IMR-90 (cell line): ENCODE data around the gene RASSF4.

ENCODE experiments used
- CEBPB ChIP-seq: IDR thresholded peaks from 2 replicates; pipeline ENCODE4 v1.6.1; 2012; ENCODE audit warnings: low read depth, low read length, improper control_type of control experiment
- CTCF ChIP-seq: conservative IDR thresholded peaks from 2 replicates; pipeline ENCODE4 v1.5.1; 2012; ENCODE audit warnings: mild to moderate bottlenecking, low read depth, low read length, improper control_type of control experiment
- ELK1 ChIP-seq: fragments of 150-350 bp; IDR thresholded peaks from 2 replicates; pipeline ENCODE4 v1.6.1; 2016; ENCODE audit warnings: low read depth, mild to moderate bottlenecking, low read length, moderate library complexity, borderline replicate concordance
- FOS ChIP-seq: fragments of 150-350 bp; IDR thresholded peaks from 2 replicates; pipeline ENCODE4 v1.6.1; 2016; ENCODE audit warnings: low read depth, low read length
- MXI1 ChIP-seq: IDR thresholded peaks from 2 replicates; pipeline ENCODE4 v1.6.1; 2012; ENCODE audit warnings: low read depth, mild to moderate bottlenecking, low read length, moderate library complexity, borderline replicate concordance
- POLR2A ChIP-seq: IDR thresholded peaks from 2 replicates; pipeline ENCODE4 v1.6.1; 2012; ENCODE audit warnings: mild to moderate bottlenecking, low read depth, low read length
- RAD21 ChIP-seq: IDR thresholded peaks from 2 replicates; pipeline ENCODE4 v1.6.1; 2012; ENCODE audit warnings: low read length, improper control_type of control experiment
- RFX5 ChIP-seq: IDR thresholded peaks from 2 replicates; pipeline ENCODE4 v1.8.0; 2012; ENCODE audit warnings: low read depth, mild to moderate bottlenecking, low read length, moderate library complexity
- SMC3 ChIP-seq: fragments of 150-350 bp; IDR thresholded peaks from 2 replicates; pipeline ENCODE4 v1.6.1; 2016; ENCODE audit warnings: low read depth, mild to moderate bottlenecking, antibody characterized with exemption, low read length, moderate library complexity
- USF2 ChIP-seq: fragments of 150-350 bp; IDR thresholded peaks from 2 replicates; pipeline ENCODE4 v1.6.1; 2017; ENCODE audit warnings: mild to moderate bottlenecking, antibody characterized with exemption, low read length, low read depth

- TF ChIP-seq POLR2A (no peak), CTCF (no peak), MXI1 (no peak), RAD21 (no peak), RFX5 (no peak), FOS (no peak), ELK1 (no peak), SMC3 (no peak), USF2 (no peak), CEBPB (no peak)
Observed at GRCh38 chr10:44920252-44920651, 39.4 kb upstream of the RASSF4 start.
